Stimulated activated CD4-positive, alpha-beta T cell treated with anti-CD3 and anti-CD28 coated beads, TNF-alpha, amount 100 ng/mL, for 48 hours (primary cell): Measurements from ENCODE around the gene LCAT.
"Not testable (repeated sequence)": the region's sequence is repeated elsewhere in the genome, so short reads cannot be mapped to it uniquely, and the experiment has no call there.

ENCODE experiments used
- DNase-seq, 3 donors: peaks; one replicate each; pipeline ENCODE4 v3.0.0-alpha.2; 2020; ENCODE audit warnings: low read depth in 3 of 3

Gene LCAT

GRCh38 chr16:67931712-67932461 is 12.0 kb downstream of the LCAT start, which contains the start of gene CTRL:
CTRL (minus strand) TSS chr16:67931862; CDS start chr16:67931852, 10 bp downstream.
- no peak for DNase-seq

- DNase-seq: no peak
Measured at GRCh38 chr16:67930678-67931211, 13.2 kb downstream of the LCAT start.

- no peak for DNase-seq
Measured at GRCh38 chr16:67930191-67930590, 13.7 kb downstream of the LCAT start.

GRCh38 chr16:67928561-67929364 is 15.2 kb downstream of the LCAT start:
- peak; percentile 63 to 73 (median 66) for DNase-seq

- DNase-seq: no peak
Measured at GRCh38 chr16:67928147-67928546, 15.8 kb downstream of the LCAT start.

- no peak for DNase-seq
Measured at GRCh38 chr16:67927131-67927941, 16.6 kb downstream of the LCAT start.

- no peak for DNase-seq
Measured at GRCh38 chr16:67926181-67926750, 17.7 kb downstream of the LCAT start.

GRCh38 chr16:67924140-67924906 is 19.6 kb downstream of the LCAT start:
- no peak for DNase-seq

GRCh38 chr16:67923414-67924116 is 20.4 kb downstream of the LCAT start:
- DNase-seq: no peak

GRCh38 chr16:67922740-67923139 is 21.2 kb downstream of the LCAT start:
- DNase-seq: no peak

GRCh38 chr16:67922221-67922620 is 21.7 kb downstream of the LCAT start:
- DNase-seq: no peak

- no peak for DNase-seq
Measured at GRCh38 chr16:67919622-67920221, 24.2 kb downstream of the LCAT start.

GRCh38 chr16:67917852-67918236 is 26.1 kb downstream of the LCAT start:
- DNase-seq: peak in 2 of 3 donors; percentile 44 to 49

- DNase-seq: no peak
Measured at GRCh38 chr16:67917140-67917851, 26.6 kb downstream of the LCAT start.

- DNase-seq: no peak
Measured at GRCh38 chr16:67915831-67916723, 27.8 kb downstream of the LCAT start.

- not testable (repeated sequence) for DNase-seq
Measured at GRCh38 chr16:67915496-67915769, 28.5 kb downstream of the LCAT start.

- no peak for DNase-seq
Measured at GRCh38 chr16:67914758-67915495, 29.0 kb downstream of the LCAT start.

- DNase-seq: no peak
Measured at GRCh38 chr16:67910158-67910557, 33.8 kb downstream of the LCAT start.
